Esophagus squamous epithelium (tissue), 4 donors: Measurements from ENCODE around the gene FAM72A.
"Not testable (repeated sequence)": the region's sequence is repeated elsewhere in the genome, so short reads cannot be mapped to it uniquely, and the experiment has no call there.

ENCODE experiments used
- CTCF ChIP-seq, 6 experiments: fragments of 450-650 bp in 4 of 6; fragments of 200-600 bp in 2 of 6; sonication (generic) in 2 of 6; IDR thresholded peaks; one replicate each; pipeline ENCODE4 v1.5.1; 2016 to 2019; ENCODE audit warnings: antibody characterized with exemption in 6 of 6, mild to moderate bottlenecking in 4 of 6, moderate library complexity in 4 of 6
- POLR2A ChIP-seq, 4 donors: fragments of 450-650 bp; IDR thresholded peaks; one replicate each; pipeline ENCODE4 v1.6.1; 2017; ENCODE audit warnings: antibody characterized with exemption in 4 of 4, mild to moderate bottlenecking in 4 of 4, moderate library complexity in 3 of 4

DNA sequence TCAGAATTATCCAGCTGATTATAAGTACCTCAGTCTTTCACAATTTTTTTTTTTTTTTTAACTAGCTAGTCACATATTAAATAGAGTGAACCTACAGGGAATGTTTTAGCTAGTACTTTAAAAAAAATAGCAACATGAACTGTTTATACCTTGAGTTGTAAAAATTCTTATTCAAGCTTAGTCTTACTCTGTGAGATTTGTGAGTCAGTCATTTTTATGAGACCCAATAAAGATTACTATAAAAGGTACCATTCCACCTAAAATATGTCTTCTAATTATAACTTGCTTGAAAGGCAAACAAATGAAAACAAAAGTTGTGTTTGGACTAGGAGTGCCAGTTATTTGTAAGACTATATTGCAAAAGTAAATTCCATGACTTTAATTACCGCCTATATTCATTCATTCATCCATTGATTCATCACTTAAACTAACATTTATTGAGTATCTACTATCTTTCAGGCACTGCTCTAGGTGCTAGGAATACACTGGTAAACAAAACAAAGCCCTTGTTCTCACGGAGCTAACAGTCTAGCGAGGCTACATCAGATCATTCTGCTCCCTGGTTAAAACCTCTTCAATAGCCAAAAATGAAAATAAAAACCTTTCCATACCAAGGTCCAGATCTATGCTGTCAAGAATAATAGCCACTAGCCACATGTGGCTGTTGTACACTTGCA is 5.8 kb downstream of the FAM72A start:
- TF ChIP-seq CTCF, POLR2A (IDR thresholded peaks at IDR 0.05): not testable (repeated sequence)
